ENCODE data around the gene RAB7A. TPM values are rescaled to one million over a fixed set of nuclear protein-coding genes. Genes with fewer than 3 reads are reported as not detected.

The RAB7A gene
- polyA plus RNA-seq, 1 donor (not counting 4 experiments of a cell fraction or from before 2014, with no cell fraction given), result 364 TPM

DNA sequence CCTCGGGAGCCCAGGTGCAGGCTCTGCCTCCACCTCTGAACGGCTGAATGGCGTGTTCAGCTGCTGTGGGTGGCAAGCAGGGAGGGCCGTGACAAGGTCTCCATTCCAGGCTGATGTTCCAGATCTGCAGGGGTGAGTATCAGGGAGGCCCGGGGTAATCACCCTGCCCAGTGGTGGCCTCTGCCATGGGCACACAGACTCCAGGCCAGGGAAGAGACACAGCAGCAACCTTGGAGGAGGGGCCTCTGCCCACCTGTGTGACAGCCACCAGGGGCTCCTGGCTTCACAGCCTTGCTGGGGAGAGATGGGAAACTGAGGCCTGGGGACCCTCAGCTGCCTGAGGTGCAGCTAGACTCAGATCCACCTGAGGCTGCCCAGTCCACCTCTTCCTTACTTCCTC, 127.8 kb downstream of the RAB7A start:
- TF ChIP-seq, protein P1, sequence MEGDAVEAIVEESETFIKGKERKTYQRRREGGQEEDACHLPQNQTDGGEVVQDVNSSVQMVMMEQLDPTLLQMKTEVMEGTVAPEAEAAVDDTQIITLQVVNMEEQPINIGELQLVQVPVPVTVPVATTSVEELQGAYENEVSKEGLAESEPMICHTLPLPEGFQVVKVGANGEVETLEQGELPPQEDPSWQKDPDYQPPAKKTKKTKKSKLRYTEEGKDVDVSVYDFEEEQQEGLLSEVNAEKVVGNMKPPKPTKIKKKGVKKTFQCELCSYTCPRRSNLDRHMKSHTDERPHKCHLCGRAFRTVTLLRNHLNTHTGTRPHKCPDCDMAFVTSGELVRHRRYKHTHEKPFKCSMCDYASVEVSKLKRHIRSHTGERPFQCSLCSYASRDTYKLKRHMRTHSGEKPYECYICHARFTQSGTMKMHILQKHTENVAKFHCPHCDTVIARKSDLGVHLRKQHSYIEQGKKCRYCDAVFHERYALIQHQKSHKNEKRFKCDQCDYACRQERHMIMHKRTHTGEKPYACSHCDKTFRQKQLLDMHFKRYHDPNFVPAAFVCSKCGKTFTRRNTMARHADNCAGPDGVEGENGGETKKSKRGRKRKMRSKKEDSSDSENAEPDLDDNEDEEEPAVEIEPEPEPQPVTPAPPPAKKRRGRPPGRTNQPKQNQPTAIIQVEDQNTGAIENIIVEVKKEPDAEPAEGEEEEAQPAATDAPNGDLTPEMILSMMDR (optimal IDR thresholded peaks at IDR 0.05 in 1 of 3, IDR thresholded peaks at IDR 0.05 in 1 of 3, conservative IDR thresholded peaks at IDR 0.05 in 1 of 3; ENCODE audit: extremely low read depth in 1 of 3, insufficient read depth in 2 of 3, low read length in 3 of 3), result no peak
- TF ChIP-seq EZH2 (IDR thresholded peaks at IDR 0.05; ENCODE audit: low read length), result no peak
- peaks cover 3% of the 10 kb centered on the region for H3K9me3 ChIP-seq (ENCODE audit: control insufficient read depth, low read depth, low read length)
- H3K27me3 ChIP-seq (ENCODE audit: control insufficient read depth, extremely low read depth, insufficient read depth, low read length), result no peaks in the 10 kb centered on the region
- FAIRE-seq, result no peak
- DNase-seq (ENCODE audit: low read depth, low spot score), result no peak
- no peaks in the 10 kb centered on the region for H3K4me1 ChIP-seq (ENCODE audit: control insufficient read depth, extremely low read depth, insufficient read depth, low read length)
- no peaks in the 10 kb centered on the region for H3K79me2 ChIP-seq (ENCODE audit: control insufficient read depth, insufficient read depth, low read length)
- no peak overlapping the region for H3K4me3 ChIP-seq (ENCODE audit: control insufficient read depth in 2 of 3, extremely low read depth in 1 of 3, insufficient read depth in 2 of 3, low read depth in 1 of 3, low read length in 3 of 3)
- H3K9me1 ChIP-seq (ENCODE audit: control insufficient read depth, extremely low read depth, insufficient read depth, low read length), result no peaks in the 10 kb centered on the region
- H2AFZ ChIP-seq (ENCODE audit: control insufficient read depth, low read length), result no peak overlapping the region
- H4K20me1 ChIP-seq (ENCODE audit: control insufficient read depth, extremely low read depth, insufficient read depth, low read length), result no peaks in the 10 kb centered on the region
- H3K36me3 ChIP-seq (ENCODE audit: control insufficient read depth in 2 of 2, extremely low read depth in 1 of 2, insufficient read depth in 2 of 2, low read length in 2 of 2), result no peaks in the 10 kb centered on the region
- no peak overlapping the region for H3K4me2 ChIP-seq (ENCODE audit: control insufficient read depth, extremely low read depth, insufficient read depth, low read depth, low read length)
- no peak overlapping the region for H3K27ac ChIP-seq (ENCODE audit: control insufficient read depth, insufficient read depth, low read length)
- dilution Hi-C loops (cut with MboI; ENCODE audit: extremely low pct_ligation_motif_present, low sequenced_read_pairs), result no loop called here
- no peak overlapping the region for H3K9ac ChIP-seq (ENCODE audit: control insufficient read depth, extremely low read depth, insufficient read depth, low read length)

DNA sequence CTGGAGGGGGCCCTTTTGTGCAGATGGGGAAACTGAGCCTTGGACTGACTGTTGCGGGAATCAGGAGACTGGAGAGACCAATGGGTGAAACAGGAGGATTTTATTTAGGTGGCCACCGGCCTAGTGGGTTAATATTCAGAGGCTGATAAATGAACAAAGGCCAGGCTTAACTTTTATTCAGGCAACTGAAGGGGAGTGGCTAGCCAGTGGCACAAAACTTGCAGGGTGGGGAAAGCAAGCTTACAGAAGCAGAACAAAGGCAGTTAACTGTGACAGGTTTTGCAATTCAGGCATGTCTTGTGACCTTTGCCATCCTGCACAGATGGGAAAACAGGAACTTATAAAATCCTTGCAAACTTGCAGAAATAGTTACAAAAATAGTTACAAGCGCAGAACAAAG, 128.5 kb downstream of the RAB7A start:
- no peak overlapping the region for H3K27ac ChIP-seq (ENCODE audit: control insufficient read depth, insufficient read depth, low read length)
- TF ChIP-seq EZH2 (IDR thresholded peaks at IDR 0.05; ENCODE audit: low read length), result no peak
- TF ChIP-seq, protein P1 (optimal IDR thresholded peaks at IDR 0.05 in 1 of 3, IDR thresholded peaks at IDR 0.05 in 1 of 3, conservative IDR thresholded peaks at IDR 0.05 in 1 of 3; ENCODE audit: extremely low read depth in 1 of 3, insufficient read depth in 2 of 3, low read length in 3 of 3), result no peak
- H4K20me1 ChIP-seq (ENCODE audit: control insufficient read depth, extremely low read depth, insufficient read depth, low read length), result no peaks in the 10 kb centered on the region
- no peaks in the 10 kb centered on the region for H3K79me2 ChIP-seq (ENCODE audit: control insufficient read depth, insufficient read depth, low read length)
- no peak overlapping the region for H3K4me3 ChIP-seq (ENCODE audit: control insufficient read depth in 2 of 3, extremely low read depth in 1 of 3, insufficient read depth in 2 of 3, low read depth in 1 of 3, low read length in 3 of 3)
- FAIRE-seq (no peak), DNase-seq (ENCODE audit: low read depth, low spot score) (no peak)
- H3K9me3 ChIP-seq (ENCODE audit: control insufficient read depth, low read depth, low read length), result peaks cover 10% of the 10 kb centered on the region
- no peak overlapping the region for H2AFZ ChIP-seq (ENCODE audit: control insufficient read depth, low read length)
- H3K9ac ChIP-seq (ENCODE audit: control insufficient read depth, extremely low read depth, insufficient read depth, low read length), result no peak overlapping the region
- no peaks in the 10 kb centered on the region for H3K27me3 ChIP-seq (ENCODE audit: control insufficient read depth, extremely low read depth, insufficient read depth, low read length)
- no peaks in the 10 kb centered on the region for H3K4me1 ChIP-seq (ENCODE audit: control insufficient read depth, extremely low read depth, insufficient read depth, low read length)
- no peaks in the 10 kb centered on the region for H3K9me1 ChIP-seq (ENCODE audit: control insufficient read depth, extremely low read depth, insufficient read depth, low read length)
- no peak overlapping the region for H3K4me2 ChIP-seq (ENCODE audit: control insufficient read depth, extremely low read depth, insufficient read depth, low read depth, low read length)
- dilution Hi-C loops (cut with MboI; ENCODE audit: extremely low pct_ligation_motif_present, low sequenced_read_pairs), result no loop called here
- H3K36me3 ChIP-seq (ENCODE audit: control insufficient read depth in 2 of 2, extremely low read depth in 1 of 2, insufficient read depth in 2 of 2, low read length in 2 of 2), result no peaks in the 10 kb centered on the region
